Measurements from ENCODE around the gene TRPC4.

DNA sequence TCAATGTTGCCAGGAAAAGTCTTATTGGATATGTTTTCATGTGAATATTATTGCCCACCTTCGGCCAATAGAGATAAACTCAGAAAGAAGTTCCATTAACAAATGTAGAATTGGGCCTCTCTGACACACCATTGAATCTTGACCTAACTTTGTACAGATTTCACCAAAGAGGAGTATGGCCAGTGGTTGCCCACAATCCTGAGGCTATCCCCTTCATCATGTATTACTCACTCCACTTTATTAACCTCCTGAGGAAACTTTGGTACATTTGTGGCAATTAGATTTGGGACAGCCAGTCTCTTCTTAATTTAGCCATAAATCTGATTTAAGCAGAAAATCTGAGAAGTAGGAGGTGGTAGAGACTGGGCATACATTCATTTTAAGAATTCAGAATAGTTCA lies 217.7 kb downstream of the TRPC4 start:
- TF ChIP-seq TCF12 (IDR thresholded peaks at IDR 0.05; ENCODE audit: low read depth) = no peak
- TF ChIP-seq EP300 (IDR thresholded peaks at IDR 0.05; ENCODE audit: borderline replicate concordance) = no peak
- no peak for TF ChIP-seq RAD21 (IDR thresholded peaks at IDR 0.05; ENCODE audit: low read depth)
- no peak for TF ChIP-seq CEBPB (IDR thresholded peaks at IDR 0.05)
- TF ChIP-seq ZBTB7A (IDR thresholded peaks at IDR 0.05; ENCODE audit: low read depth) = no peak
- TF ChIP-seq TAF1 (IDR thresholded peaks at IDR 0.05; ENCODE audit: low read depth) = no peak
- TF ChIP-seq FOXM1 (IDR thresholded peaks at IDR 0.05; ENCODE audit: borderline replicate concordance, low read depth) = no peak
- TF ChIP-seq TEAD4 (IDR thresholded peaks at IDR 0.05) = no peak
- TF ChIP-seq, protein P1, sequence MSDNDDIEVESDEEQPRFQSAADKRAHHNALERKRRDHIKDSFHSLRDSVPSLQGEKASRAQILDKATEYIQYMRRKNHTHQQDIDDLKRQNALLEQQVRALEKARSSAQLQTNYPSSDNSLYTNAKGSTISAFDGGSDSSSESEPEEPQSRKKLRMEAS (IDR thresholded peaks at IDR 0.05) = no peak
- TF ChIP-seq YY1 (IDR thresholded peaks at IDR 0.05; ENCODE audit: low read depth) = no peak
